BLaER1 (cell line): ENCODE measurements around the gene AQP5.
"Not testable (repeated sequence)": the region's sequence is repeated elsewhere in the genome, so short reads cannot be mapped to it uniquely, and the experiment has no call there.

ENCODE experiments used
- H3K27ac ChIP-seq: shearing (Covaris generic); formaldehyde crosslinking; 2 replicates; pipeline ENCODE4 v1.8.1; 2022
- H3K27me3 ChIP-seq: shearing (Covaris generic); formaldehyde crosslinking; 2 replicates; pipeline ENCODE4 v1.8.1; 2022
- H3K36me3 ChIP-seq: shearing (Covaris generic); formaldehyde crosslinking; 2 replicates; pipeline ENCODE4 v1.8.1; 2022
- H3K4me1 ChIP-seq: shearing (Covaris generic); formaldehyde crosslinking; 2 replicates; pipeline ENCODE4 v1.8.1; 2022
- H3K4me2 ChIP-seq: shearing (Covaris generic); formaldehyde crosslinking; 2 replicates; pipeline ENCODE4 v1.8.1; 2022
- H3K4me3 ChIP-seq: shearing (Covaris generic); formaldehyde crosslinking; 2 replicates; pipeline ENCODE4 v1.8.1; 2022
- H3K9ac ChIP-seq: shearing (Covaris generic); formaldehyde crosslinking; 2 replicates; pipeline ENCODE4 v1.8.1; 2022
- H3K9me3 ChIP-seq: shearing (Covaris generic); formaldehyde crosslinking; 2 replicates; pipeline ENCODE4 v1.8.1; 2022
- H4K20me1 ChIP-seq: shearing (Covaris generic); formaldehyde crosslinking; 2 replicates; pipeline ENCODE4 v1.8.1; 2022
- Cebpa-rat ChIP-seq: shearing (Covaris generic); IDR thresholded peaks from 2 replicates; pipeline ENCODE4 v1.8.1; 2022

AQP5 gene

GRCh38 chr12:49987625-49988303, 26.1 kb downstream of the AQP5 start:
- Histone ChIP-seq H3K9me3 (no peaks in the 10 kb centered on the region), H3K27ac (no peak overlapping the region), H3K4me2 (no peak overlapping the region), H3K4me1 (0 out of 2 replicates have a peak, but pooled peaks cover under 1% of the 10 kb centered on the region), H3K9ac (no peak overlapping the region), H3K4me3 (no peak overlapping the region), H4K20me1 (no peaks in the 10 kb centered on the region), H3K27me3 (no peaks in the 10 kb centered on the region), H3K36me3 (peaks cover 85% of the 10 kb centered on the region)
- TF ChIP-seq Cebpa-rat, result no peak

- not testable (repeated sequence) for H3K4me3 ChIP-seq, H3K9ac ChIP-seq, H3K9me3 ChIP-seq, H3K4me2 ChIP-seq, H3K27ac ChIP-seq, H3K4me1 ChIP-seq, H3K27me3 ChIP-seq, H4K20me1 ChIP-seq
- H3K36me3 ChIP-seq, result peaks cover 98% of the 10 kb centered on the region
Observed at GRCh38 chr12:49989400-49989799, 27.7 kb downstream of the AQP5 start.

- no peaks in the 10 kb centered on the region for H4K20me1 ChIP-seq
- H3K4me3 ChIP-seq, result no peak overlapping the region
- peaks cover 98% of the 10 kb centered on the region for H3K36me3 ChIP-seq
- no peaks in the 10 kb centered on the region for H3K9me3 ChIP-seq
- TF ChIP-seq Cebpa-rat, result no peak
- H3K4me1 ChIP-seq, result no peaks in the 10 kb centered on the region
- no peak overlapping the region for H3K27ac ChIP-seq
- no peak overlapping the region for H3K4me2 ChIP-seq
- H3K27me3 ChIP-seq, result no peaks in the 10 kb centered on the region
- no peak overlapping the region for H3K9ac ChIP-seq
Observed at GRCh38 chr12:49990273-49990672, 28.6 kb downstream of the AQP5 start.

- Histone ChIP-seq H4K20me1 (no peaks in the 10 kb centered on the region; the same call in 1 of the 2 replicates), H3K4me3 (no peak overlapping the region), H3K27ac (no peak overlapping the region), H3K4me2 (no peak overlapping the region), H3K27me3 (no peaks in the 10 kb centered on the region), H3K4me1 (no peaks in the 10 kb centered on the region), H3K9ac (no peak overlapping the region), H3K9me3 (no peaks in the 10 kb centered on the region), H3K36me3 (peaks cover 100% of the 10 kb centered on the region)
- no peak for TF ChIP-seq Cebpa-rat
Observed at GRCh38 chr12:49998453-49998852, 36.8 kb downstream of the AQP5 start.

- H3K36me3 ChIP-seq, result peaks cover 87% of the 10 kb centered on the region
- no peak for TF ChIP-seq Cebpa-rat
Observed at GRCh38 chr12:50003595-50003994, 41.9 kb downstream of the AQP5 start.

GRCh38 chr12:50004696-50005095, 43.0 kb downstream of the AQP5 start:
- Histone ChIP-seq H4K20me1 (peaks cover 50% of the 10 kb centered on the region), H3K27me3 (no peaks in the 10 kb centered on the region), H3K4me1 (peaks cover 29% of the 10 kb centered on the region), H3K27ac (no peak overlapping the region), H3K4me3 (no peak overlapping the region), H3K4me2 (no peak overlapping the region), H3K9ac (no peak overlapping the region), H3K36me3 (peaks cover 87% of the 10 kb centered on the region), H3K9me3 (no peaks in the 10 kb centered on the region)
- TF ChIP-seq Cebpa-rat, result no peak

More at GRCh38 chr12:50003595-50003994, 41.9 kb downstream of the AQP5 start:
- H3K9ac ChIP-seq, result no peak overlapping the region
- no peaks in the 10 kb centered on the region for H3K27me3 ChIP-seq
- no peaks in the 10 kb centered on the region for H3K9me3 ChIP-seq
- H3K4me3 ChIP-seq, result no peak overlapping the region
- no peak overlapping the region for H3K27ac ChIP-seq
- no peak overlapping the region for H3K4me2 ChIP-seq
- H4K20me1 ChIP-seq, result peaks cover 39% of the 10 kb centered on the region
- H3K4me1 ChIP-seq, result peaks cover 25% of the 10 kb centered on the region

GRCh38 chr12:50005175-50005574, 43.5 kb downstream of the AQP5 start:
- Histone ChIP-seq H3K9ac (no peak overlapping the region), H3K27me3 (no peaks in the 10 kb centered on the region), H3K27ac (no peak overlapping the region), H4K20me1 (peaks cover 51% of the 10 kb centered on the region), H3K4me2 (no peak overlapping the region), H3K36me3 (peaks cover 86% of the 10 kb centered on the region), H3K9me3 (no peaks in the 10 kb centered on the region), H3K4me1 (peaks cover 29% of the 10 kb centered on the region), H3K4me3 (no peak overlapping the region)
- TF ChIP-seq Cebpa-rat, result no peak

- Histone ChIP-seq H3K4me2 (peak overlapping the region; percentile 66; the same call in 1 of the 2 replicates), H3K27ac (no peak overlapping the region), H4K20me1 (peaks cover 51% of the 10 kb centered on the region), H3K9ac (no peak overlapping the region), H3K27me3 (no peaks in the 10 kb centered on the region), H3K9me3 (no peaks in the 10 kb centered on the region), H3K4me3 (no peak overlapping the region), H3K36me3 (peaks cover 86% of the 10 kb centered on the region), H3K4me1 (peaks cover 29% of the 10 kb centered on the region)
- no peak for TF ChIP-seq Cebpa-rat
Observed at GRCh38 chr12:50006280-50006679, 44.6 kb downstream of the AQP5 start.

GRCh38 chr12:50006754-50007442, 45.2 kb downstream of the AQP5 start:
- TF ChIP-seq Cebpa-rat, result no peak
- peaks cover 51% of the 10 kb centered on the region for H4K20me1 ChIP-seq
- H3K36me3 ChIP-seq, result peaks cover 86% of the 10 kb centered on the region
- H3K4me3 ChIP-seq, result no peak overlapping the region
- peak overlapping the region; percentile 21; the same call in 1 of the 2 replicates for H3K9ac ChIP-seq
- H3K27me3 ChIP-seq, result no peaks in the 10 kb centered on the region
- no peak overlapping the region for H3K27ac ChIP-seq
- no peaks in the 10 kb centered on the region for H3K9me3 ChIP-seq
- peaks cover 29% of the 10 kb centered on the region for H3K4me1 ChIP-seq
- H3K4me2 ChIP-seq, result peak overlapping the region; percentile 66

GRCh38 chr12:50013361-50014147, 51.9 kb downstream of the AQP5 start:
- H3K36me3 ChIP-seq, result peaks cover 83% of the 10 kb centered on the region

More at GRCh38 chr12:50013361-50014147, 51.9 kb downstream of the AQP5 start:
- Histone ChIP-seq H3K27ac (no peak overlapping the region), H3K9ac (no peak overlapping the region), H3K4me2 (peak overlapping the region; percentile 32; the same call in 1 of the 2 replicates), H3K9me3 (no peaks in the 10 kb centered on the region), H3K27me3 (no peaks in the 10 kb centered on the region), H3K4me1 (peaks cover 26% of the 10 kb centered on the region), H3K4me3 (no peak overlapping the region), H4K20me1 (peaks cover 62% of the 10 kb centered on the region)
- TF ChIP-seq Cebpa-rat, result no peak
